Measurements from ENCODE around the gene CCN2.

CCN2 gene

DNA sequence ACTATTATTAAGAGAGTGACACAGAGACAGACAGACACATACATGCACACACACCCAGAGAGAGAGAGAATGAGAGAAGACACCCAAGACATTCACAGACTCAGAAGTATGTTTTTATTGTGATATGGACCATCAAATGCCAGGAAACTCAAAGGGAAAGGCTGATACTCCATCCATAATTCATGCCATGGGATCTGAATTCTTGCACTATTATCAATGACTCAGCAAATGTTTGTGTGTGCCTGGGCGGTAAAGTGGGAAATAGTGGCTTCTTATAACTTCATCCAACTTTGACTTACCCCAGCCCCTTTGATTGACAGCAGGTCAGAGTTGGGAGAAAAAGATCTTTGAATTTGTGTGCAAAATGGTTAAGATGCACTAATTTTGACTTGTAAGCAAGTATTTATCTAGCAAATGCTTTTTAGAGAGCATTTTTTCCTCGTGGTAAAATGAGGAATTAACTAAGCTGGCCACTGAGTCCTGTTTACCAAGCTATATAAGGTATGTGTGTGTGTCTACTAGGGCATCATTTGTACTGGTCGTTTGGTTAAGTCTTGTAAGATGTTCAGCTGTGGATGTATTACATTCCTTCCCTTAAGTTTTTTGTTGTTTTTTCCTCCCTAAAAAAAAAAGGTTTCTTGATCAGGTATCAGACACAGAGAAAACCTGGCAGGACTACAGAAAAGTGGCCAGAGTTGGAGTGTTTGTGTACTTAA is 3.0 kb upstream of the CCN2 start:
- 0 out of 2 replicates have a peak overlapping the region, but pooled peaks have one; percentile 1 for H3K4me3 ChIP-seq (ENCODE audit: low read depth, low read length)
- TF ChIP-seq, protein P1, sequence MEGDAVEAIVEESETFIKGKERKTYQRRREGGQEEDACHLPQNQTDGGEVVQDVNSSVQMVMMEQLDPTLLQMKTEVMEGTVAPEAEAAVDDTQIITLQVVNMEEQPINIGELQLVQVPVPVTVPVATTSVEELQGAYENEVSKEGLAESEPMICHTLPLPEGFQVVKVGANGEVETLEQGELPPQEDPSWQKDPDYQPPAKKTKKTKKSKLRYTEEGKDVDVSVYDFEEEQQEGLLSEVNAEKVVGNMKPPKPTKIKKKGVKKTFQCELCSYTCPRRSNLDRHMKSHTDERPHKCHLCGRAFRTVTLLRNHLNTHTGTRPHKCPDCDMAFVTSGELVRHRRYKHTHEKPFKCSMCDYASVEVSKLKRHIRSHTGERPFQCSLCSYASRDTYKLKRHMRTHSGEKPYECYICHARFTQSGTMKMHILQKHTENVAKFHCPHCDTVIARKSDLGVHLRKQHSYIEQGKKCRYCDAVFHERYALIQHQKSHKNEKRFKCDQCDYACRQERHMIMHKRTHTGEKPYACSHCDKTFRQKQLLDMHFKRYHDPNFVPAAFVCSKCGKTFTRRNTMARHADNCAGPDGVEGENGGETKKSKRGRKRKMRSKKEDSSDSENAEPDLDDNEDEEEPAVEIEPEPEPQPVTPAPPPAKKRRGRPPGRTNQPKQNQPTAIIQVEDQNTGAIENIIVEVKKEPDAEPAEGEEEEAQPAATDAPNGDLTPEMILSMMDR (IDR thresholded peaks at IDR 0.05; ENCODE audit: low read depth, low read length): no peak

DNA sequence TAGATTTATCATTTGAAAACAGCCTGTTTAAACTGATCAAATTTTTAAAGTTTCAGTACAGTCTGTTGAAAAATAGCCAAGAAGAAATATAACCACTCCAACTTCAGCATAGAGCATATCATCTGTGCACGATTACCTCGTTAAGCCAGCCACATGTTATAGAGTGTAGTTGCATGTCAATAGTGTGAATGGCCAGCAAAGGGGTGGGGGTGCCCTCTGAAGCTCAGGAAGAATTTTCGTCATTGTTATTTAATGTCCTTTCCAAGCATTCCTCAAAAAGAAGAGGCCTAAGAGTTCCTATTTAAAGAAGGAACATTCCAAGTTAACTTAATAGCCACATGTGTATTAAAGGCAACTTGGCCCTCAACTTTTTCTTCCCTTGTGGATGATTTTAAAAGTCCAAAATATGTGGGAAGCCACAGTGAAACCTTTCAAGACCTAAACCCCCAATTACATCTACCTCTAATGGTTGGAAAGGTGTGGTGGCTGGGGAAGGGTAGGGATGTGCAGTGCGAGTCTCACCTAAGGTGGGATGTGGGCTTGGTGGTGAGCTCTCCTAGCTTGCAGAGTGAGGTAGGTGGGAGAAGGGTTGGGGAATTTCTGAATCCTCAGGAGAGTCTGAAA is 1.8 kb upstream of the CCN2 start:
- H3K4me3 ChIP-seq (ENCODE audit: low read depth, low read length): no peak overlapping the region
- TF ChIP-seq, protein P1 (IDR thresholded peaks at IDR 0.05; ENCODE audit: low read depth, low read length): no peak

DNA sequence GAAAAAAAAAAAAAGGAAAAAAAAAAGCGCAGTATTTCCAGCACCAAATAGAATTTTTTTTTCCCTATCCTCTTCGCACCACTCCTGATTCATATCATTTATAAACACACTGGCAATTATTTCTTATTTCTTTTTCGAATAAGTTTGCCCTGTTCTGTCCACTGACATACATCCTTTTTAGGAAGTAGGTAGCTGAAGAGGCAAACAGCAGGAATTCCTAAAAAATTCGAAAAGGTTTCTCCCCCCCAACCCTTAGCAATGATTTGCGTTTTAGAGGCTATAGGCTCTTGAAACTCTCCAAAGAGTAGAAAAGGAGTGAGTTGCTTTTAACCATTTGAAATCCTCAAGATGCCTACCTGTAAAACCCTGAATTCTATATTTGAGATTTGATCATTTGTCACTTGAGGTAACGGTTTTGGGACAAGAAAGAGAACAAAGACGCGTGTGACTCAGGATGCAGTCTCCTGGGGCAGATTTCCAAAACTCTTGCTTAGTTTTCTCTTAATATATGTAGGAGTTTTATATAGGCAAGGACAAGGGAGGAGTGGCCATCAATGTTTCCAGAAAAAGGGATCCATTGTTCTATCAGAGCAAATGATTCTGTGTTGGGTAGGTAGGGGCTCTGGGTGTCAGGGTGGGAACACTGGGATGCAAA is 531 bp upstream of the CCN2 start:
- TF ChIP-seq, protein P1 (IDR thresholded peaks at IDR 0.05; ENCODE audit: low read depth, low read length): no peak
- H3K4me3 ChIP-seq (ENCODE audit: low read depth, low read length): peak overlapping the region; percentile 23; the same call in 1 of the 2 replicates

DNA sequence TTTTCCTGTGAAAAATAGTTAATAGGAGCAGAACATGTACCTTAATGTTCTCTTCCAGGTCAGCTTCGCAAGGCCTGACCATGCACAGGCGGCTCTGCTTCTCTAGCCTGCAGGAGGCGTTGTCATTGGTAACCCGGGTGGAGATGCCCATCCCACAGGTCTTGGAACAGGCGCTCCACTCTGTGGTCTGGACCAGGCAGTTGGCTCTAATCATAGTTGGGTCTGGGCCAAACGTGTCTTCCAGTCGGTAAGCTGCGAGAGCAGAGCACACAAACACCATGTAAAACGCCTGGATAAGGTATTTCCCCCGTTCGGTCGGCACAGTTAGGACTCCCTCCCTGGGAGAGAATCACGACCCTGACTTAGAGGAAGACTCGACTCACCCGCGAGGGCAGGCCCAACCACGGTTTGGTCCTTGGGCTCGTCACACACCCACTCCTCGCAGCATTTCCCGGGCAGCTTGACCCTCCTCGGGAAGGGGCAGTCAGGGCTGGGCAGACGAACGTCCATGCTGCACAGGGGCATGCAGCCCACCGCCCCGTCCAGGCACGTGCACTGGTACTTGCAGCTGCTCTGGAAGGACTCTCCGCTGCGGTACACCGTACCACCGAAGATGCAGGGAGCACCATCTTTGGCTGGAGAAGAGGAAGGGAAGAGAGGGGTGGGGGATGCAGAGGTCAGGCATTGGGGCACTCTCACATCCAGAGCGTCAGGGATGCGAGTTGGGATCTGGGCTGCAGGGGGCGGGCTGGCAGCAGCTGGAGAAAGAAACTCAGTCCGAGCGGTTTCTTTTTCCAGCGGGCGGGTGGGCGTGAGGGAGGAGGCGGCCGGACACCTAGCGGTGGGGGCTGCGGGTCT is 1.0 kb downstream of the CCN2 start:
- peak overlapping the region; percentile 71 for H3K4me3 ChIP-seq (ENCODE audit: low read depth, low read length)
- TF ChIP-seq, protein P1 (IDR thresholded peaks at IDR 0.05; ENCODE audit: low read depth, low read length): peak; percentile 27; the same call in 1 of the 2 replicates

DNA sequence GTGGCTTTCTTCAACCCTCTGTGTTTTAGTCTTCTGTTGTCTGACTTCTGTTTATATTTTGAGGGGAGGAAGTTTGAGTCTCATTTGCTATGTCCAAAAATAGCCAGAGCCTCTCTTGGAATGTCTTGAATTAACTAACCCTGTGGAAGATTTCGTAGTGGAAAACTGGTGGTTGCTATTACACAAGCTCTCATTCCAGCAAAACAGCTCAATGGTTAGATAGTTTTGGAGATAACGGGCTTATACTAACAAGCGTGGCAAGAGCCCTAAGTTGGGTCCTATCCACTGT is 1.6 kb downstream of the CCN2 start:
- TF ChIP-seq, protein P1 (IDR thresholded peaks at IDR 0.05; ENCODE audit: low read depth, low read length): no peak
- peak overlapping the region; percentile 71 for H3K4me3 ChIP-seq (ENCODE audit: low read depth, low read length)

DNA sequence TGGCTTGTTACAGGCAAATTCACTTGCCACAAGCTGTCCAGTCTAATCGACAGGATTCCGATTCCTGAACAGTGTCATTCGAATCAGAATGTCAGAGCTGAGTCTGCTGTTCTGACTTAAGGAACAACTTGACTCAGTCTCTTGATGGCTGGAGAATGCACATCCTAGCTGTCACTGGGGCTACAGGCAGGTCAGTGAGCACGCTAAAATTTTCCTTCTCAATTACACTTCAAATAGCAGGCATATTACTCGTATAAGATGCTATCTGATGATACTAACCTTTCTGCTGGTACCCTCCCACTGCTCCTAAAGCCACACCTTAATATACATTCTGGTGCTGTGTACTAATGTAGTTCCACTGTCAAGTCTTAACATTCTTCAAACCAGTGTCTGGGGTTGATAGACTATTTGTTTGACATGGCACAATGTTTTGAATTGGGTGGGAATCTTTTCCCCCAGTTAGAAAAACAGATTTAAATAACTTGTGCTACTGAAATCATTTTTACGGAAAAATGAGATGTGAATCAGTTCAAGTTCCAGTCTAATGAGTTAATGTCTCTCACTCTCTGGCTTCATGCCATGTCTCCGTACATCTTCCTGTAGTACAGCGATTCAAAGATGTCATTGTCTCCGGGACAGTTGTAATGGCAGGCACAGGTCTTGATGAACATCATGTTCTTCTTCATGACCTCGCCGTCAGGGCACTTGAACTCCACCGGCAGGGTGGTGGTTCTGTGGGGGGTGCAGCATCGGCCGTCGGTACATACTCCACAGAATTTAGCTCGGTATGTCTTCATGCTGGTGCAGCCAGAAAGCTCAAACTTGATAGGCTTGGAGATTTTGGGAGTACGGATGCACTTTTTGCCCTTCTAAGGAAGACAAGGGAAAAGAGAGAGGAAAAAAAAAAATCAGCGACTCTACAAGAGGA is 2.2 kb downstream of the CCN2 start:
- peak overlapping the region; percentile 71 for H3K4me3 ChIP-seq (ENCODE audit: low read depth, low read length)
- TF ChIP-seq, protein P1 (IDR thresholded peaks at IDR 0.05; ENCODE audit: low read depth, low read length): no peak
